CD4-positive, alpha-beta T cell treated with Interleukin-4 for 1 hour (primary cell): ENCODE results near the gene STAC3.
"Not testable (repeated sequence)": the region's sequence is repeated elsewhere in the genome, so short reads cannot be mapped to it uniquely, and the experiment has no call there.

Experiments
- DNase-seq, 2 donors: peaks; one replicate each; pipeline ENCODE4 v3.0.0-alpha.2; 2020 to 2022

The STAC3 gene

DNA sequence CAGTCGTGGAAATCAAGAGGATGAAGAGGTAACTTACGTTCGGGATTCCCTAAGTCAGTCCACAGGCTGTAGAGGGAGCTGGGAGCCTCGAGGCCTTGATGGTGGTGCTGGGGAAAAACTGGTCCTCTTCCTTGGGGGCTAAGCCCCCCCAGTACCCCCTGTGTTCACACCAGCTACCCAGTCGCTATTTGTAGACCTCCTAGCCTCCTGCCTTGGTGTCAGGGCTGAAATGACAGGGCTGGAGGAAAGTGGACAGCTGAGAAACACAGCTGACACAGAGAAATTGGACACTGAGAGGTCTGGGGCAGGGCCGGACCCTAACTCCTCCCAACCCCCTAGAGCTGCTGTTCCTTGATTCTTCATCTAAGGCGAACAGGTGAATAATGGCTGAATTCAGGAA, at the start of gene STAC3:
STAC3 (minus strand) TSS at position 232 of the 400 bp plus-strand sequence. CDS start 1,551 bp downstream, outside the sequence.
- no peak for DNase-seq

GRCh38 chr12:57299514-57300016, 48.6 kb upstream of the STAC3 start:
- DNase-seq, result no peak

- no peak for DNase-seq
Observed at GRCh38 chr12:57296291-57296690, 45.3 kb upstream of the STAC3 start.

- not testable (repeated sequence) for DNase-seq
Observed at GRCh38 chr12:57282073-57282472, 31.1 kb upstream of the STAC3 start.

- DNase-seq, result peak; percentile 65 to 68
Observed at GRCh38 chr12:57280211-57281062, 29.4 kb upstream of the STAC3 start.

GRCh38 chr12:57278465-57279381, 27.7 kb upstream of the STAC3 start:
- no peak for DNase-seq

DNA sequence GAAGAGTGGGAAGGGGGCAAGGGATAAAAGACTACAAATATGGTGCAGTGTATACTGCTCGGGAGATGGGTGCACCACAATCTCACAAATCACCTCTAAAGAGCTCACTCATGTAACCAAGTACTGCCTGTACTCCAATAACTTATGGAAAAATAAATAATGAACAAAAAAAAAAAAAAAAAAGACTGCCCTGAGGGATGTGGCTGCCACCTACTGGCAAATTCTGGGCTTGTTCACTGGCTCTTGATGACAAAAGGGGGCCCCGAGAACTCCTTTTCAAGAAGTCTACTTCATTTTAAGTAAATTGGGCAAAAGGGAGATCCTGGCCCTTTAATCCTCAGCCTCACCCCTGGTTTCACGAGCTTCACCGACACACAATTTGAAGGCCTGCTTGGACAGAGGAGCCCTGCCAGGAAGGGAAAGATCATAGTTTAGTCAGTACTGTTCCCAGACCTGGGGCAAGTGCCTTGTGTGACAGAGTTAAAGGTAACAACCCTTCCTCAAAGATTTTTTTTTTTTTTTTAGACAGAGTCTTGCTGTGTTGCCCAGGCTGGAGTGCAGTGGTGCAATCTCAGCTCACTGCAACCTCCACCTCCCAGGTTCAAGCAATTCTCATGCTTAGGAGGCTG, 26.1 kb upstream of the STAC3 start:
- DNase-seq, result no peak

DNA sequence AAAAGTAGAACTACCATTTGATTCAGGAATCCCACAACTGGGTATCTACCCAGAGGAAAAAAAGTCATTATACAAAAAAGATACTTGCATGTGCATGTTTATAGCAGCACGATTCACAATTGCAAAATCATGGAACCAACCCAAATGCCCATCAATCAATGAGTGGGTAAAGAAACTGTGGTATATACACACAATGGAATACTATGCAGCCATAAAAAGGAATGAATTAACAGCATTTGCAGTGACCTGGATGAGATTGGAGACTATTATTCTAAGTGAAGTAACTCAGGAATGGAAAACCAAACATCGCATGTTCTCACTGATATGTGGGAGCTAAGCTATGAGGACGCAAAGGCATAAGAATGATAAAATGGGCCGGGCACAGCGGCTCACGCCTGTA, 25.2 kb upstream of the STAC3 start:
- DNase-seq, result not testable (repeated sequence)

GRCh38 chr12:57273516-57273915, 22.5 kb upstream of the STAC3 start:
- no peak for DNase-seq

DNA sequence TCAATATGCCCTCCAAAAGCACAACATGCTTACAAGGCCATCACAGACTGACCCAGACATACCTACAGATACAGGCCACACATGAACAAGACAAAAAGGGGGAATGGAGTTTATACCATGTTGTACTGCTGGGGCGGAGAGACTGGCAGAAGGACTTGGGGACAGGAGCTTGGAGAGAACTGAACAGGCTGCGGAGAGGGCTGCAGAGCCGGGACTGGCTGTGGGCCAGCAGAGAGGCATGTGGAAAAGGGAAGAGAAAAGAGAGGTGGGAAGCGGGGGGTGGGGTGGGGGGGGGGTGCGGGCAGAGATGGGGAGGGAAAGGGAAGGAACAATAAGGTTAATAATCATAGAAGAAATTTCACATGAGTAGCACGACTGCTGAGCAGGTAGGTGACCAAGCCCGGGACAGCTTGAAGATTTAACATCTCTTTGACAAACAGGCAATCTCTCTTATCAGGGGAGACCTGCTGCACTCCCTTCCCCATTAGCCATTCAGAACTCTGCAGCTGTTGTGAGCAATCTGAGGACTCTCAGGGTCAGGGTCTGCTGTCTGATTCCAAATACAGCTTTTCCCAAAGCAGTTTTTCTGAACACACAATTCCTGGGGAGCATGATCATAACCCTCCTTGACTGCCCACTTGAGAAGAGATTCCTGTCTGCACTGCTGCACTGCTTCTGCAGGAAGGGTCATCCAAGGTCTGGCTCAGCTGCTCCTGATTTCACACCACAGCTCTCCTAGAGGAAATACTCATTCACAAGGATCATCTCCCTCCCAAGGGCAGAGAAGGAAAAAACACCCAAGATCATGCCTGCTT, 21.6 kb upstream of the STAC3 start:
- DNase-seq, result no peak

GRCh38 chr12:57270966-57271470, 20.0 kb upstream of the STAC3 start:
- DNase-seq, result no peak

GRCh38 chr12:57268264-57268663, 17.3 kb upstream of the STAC3 start:
- DNase-seq, result no peak

DNA sequence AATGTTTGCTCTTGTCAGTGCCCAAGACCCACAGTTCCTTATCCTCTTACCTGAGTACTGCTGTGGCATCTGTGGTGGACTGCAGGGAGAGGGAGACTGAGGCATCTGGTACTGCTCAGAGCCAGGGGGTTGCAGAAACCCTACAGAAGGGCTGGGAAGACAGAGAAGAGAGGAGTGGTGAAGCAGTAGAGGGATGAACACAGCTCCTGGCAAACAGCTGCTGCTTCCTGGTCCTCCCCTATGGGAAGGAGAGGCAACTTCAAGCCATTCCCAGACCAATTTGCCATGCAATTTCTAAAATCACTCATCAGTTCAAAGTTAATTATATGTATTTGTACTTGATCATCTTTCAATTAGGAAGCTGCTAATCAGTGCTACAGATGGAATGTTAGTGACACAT, 15.7 kb upstream of the STAC3 start:
- no peak for DNase-seq

DNA sequence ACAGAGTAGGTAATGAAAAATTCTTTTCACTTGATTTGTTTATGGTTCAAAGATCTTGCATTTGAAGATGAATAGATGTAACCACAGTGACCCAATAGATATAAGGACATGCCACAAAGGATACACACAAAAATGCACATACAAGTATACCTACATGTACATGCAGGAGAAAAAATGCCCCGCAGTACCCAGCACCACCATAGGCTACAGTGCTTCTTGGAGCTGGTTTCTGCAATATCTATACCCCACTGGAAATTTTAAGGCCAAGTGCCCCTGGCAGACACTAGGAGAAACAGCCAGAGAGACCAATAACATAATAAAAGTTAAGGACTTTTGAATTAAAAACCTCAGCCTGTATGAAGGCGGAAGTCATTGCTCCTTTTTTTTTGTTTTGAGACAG, 12.1 kb upstream of the STAC3 start:
- no peak for DNase-seq

DNA sequence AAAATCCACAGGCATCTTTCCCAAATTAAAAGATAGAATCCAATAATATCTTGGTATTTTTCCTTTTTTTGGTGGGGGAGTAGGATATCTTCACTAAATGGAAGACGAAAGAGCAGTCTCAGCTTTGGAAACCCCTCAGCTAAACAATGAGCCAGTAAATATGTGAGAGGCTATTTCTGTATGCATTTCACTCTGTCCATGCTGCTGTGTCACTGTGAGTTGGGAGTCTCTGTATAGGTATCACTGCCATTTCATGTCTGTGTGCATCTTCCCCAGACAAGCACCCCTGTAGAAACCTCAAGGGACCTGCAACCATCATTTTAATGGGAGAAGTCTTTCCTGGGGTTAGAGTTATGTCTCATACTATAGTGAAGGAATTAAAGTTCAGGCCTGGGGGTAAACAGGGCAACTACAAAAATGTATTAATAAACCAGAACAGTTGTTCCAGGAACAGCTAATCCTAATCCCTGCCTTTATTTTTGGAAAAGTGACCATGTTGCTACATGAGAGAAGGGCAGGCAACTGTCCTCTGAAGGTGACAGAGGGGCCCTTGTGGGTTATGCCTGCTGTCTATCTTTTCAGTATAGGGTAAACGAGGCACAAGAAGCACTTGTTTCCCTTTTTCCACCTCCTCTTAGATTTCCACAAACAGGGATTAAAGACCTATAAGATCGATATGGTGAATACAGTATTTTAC, 11.3 kb upstream of the STAC3 start:
- DNase-seq, result no peak

DNA sequence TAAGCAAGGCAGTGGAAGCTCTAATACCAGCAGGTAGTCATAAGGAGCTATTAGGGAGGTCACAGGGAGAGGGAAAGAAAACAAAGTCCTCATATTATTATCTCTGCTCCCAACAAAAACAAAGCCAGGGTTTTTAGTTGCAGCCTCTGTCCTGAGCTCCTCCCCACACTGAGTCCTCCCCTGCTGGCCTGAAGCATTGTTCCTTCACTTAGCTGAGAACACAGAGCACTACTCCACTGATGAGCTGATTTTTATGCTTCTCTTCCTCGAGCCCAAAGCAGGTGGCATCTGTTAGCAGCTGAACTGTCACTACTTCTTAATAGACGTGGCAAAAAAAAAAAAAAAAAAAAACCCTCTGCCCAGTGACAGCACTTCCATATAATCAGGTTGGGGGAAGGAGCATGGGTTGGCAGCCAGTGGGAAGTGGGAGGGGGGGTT, 10.5 kb upstream of the STAC3 start:
- DNase-seq, result no peak

DNA sequence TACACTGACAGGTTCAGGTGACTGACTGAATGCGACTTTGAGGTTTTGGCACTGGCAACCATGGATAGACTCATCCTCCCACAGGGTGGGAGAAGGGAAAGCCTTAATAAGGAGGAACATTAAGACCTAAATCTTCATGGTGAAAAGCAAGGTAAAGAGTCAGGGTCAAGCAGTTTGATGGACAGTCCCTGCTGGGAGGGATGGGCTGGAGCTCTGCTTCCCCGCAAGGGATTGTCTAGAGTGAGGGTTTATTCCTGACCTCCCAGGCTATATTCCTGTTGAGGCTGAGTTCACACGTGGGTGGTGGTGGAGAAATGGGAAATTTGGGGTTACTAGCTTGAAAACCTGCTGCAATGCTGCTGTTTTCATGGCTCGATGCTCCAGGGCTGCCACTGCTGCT, 9.4 kb upstream of the STAC3 start:
- no peak for DNase-seq

- no peak for DNase-seq
Observed at GRCh38 chr12:57258977-57259970, 8.3 kb upstream of the STAC3 start.

GRCh38 chr12:57255916-57256315, 4.9 kb upstream of the STAC3 start:
- DNase-seq, result no peak
